GM18520 (cell line): ENCODE measurements around the gene KDF1.
"Not testable (repeated sequence)": the region's sequence is repeated elsewhere in the genome, so short reads cannot be mapped to it uniquely, and the experiment has no call there.

ENCODE experiments used
- ATAC-seq: cut with Tn5 transposase; IDR thresholded peaks from one replicate; pipeline ENCODE4 v1.9.1; 2021; ENCODE audit not compliant: unreplicated experiment

Gene KDF1

GRCh38 chr1:26994020-26994786, 33.9 kb upstream of the KDF1 start:
- no peak for ATAC-seq

DNA sequence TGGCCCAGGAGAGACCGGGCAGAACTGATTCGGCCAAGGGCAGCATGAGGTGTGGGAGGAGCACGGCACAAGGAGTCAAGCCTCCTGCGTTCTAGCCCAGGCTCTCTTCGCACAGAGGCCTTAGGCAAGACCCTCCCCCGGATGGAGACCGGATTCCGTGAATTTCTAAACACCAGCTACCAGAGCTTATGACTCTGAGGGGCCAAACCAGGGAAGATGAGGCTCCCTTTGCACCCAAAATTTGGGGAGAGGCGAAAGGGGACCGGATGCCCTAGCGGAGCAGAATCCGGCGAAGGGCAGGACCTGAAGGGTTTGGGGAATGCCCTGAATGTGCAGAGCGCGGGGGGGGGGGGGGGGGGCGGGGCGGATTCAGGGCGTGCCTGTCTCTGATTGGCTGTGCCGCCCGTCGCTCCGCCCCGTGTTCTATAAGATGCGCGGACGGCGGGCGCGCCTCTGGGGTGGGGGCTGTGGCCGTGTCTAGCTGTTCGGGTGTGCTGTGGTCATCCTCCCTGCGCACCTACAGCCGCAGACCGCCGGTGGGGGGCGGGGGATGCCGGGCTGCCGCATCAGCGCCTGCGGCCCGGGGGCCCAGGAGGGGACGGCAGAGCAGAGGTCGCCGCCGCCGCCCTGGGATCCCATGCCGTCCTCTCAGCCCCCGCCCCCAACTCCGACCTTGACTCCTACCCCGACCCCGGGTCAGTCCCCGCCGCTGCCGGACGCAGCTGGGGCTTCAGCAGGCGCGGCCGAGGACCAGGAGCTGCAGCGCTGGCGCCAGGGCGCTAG, 33.2 kb upstream of the KDF1 start, which contains the start of gene TRNP1:
Gene TRNP1 (plus strand): TSS at position 456 of the 783 bp plus-strand sequence. CDS start 95 bp downstream, at position 551.
- ATAC-seq: no peak

DNA sequence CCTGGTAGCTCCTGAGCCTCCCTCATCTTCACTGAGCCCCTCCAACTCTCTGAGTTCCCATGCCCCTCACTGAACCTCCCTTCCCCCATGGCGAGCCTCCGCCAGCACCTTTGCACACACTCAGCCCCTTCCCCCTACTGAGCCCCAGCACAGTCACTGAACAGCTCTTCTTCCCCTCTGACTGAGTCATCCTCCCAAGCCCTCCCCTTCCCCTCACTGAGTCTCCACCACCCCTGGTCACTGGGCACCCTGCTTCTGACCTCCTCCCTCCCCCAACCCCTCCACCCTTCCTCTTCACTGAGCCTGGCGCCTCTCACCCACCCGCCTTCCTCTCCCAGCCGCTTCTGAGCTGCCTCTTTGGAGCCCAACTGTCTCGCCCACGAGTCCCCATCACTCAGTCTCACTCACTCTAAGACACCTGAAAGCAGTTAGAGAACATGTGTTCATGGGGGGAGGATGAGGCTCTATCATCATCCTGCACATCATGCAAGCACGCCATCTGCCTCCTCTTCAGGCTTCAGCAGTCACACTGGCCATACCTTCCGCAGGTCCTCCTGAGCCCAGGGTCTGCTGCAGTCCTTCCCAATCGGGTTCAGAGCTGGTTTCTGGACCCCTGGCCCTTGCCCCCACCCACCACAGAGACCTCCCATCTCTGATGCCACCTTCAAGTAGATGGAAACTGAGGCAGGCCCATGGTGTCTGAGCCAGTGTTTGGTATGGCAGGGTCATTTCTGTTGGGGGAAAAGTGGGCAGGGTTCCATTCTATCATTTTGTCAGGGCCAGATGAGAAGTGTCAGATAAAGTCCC, 31.2 kb upstream of the KDF1 start:
- no peak for ATAC-seq

DNA sequence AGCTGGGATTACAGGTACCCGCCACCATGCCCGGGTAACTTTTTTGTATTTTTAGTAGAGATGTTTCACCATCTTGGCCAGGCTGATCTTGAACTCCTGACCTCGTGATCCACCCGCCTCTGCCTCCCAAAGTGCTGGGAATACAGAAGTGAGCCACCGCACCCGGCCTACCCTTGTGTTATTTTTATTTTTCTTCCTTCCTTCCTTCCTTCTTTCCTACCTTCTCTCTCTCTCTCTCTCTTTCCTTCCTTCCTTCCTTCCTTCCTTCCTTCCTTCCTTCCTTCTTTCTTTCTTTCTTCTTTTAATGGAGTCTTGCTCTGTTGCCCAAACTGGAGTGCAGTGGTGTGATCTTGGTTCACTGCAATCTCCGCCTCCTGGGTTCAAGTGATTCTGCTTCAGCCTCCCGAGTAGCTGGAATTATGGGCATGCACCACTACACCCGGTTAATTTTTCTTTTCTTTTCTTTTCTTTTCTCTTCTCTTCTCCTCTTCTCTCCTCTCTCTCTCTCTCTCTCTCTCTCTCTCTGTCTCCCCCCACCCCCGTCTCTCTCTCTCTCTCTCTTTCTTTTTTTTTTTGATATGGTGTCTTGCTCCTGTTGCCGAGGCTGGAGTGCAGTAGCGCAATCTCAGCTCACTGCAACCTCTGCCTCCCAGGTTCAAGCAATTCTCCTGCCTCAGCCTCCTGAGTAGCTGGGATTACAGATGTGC, 29.3 kb upstream of the KDF1 start:
- ATAC-seq: not testable (repeated sequence)

DNA sequence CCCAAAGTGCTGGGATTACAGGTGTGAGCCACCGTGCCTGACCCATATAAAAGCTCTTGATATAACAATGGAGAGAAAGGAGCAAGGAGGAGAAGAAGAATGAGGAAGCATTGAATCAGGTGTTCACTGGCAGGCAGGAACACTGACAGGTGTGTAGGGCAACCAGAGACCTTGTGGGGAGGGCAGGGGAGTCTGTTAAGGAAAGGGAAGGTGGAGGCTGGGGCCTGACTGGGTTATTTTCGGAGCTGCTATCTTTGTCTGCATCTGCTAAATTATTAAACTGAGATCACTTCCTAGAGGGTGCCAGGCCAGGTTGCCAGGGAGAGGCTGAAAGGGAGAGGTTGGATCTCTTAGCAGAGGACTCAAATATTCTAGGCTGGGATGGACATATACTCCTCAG, 26.4 kb upstream of the KDF1 start:
- ATAC-seq: no peak

DNA sequence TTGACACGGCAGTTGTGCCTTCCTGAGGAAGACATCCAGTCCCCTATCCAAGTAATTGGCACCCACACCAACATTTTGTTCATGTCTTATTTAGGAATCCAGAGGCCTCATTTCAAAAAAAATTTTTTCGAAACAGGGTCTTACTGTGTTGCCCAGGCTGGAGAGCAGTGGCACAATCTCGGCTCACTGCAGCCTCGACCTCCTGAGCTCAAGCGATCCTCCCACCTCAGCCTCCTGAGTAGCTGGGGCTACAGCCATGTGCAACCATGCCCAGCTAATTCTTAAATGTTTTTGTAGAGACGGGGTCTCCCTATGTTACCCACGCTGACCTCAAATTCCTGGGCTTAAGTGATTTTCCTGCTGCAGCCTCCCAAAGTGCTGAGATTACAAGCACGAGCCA, 24.0 kb upstream of the KDF1 start:
- ATAC-seq: no peak

DNA sequence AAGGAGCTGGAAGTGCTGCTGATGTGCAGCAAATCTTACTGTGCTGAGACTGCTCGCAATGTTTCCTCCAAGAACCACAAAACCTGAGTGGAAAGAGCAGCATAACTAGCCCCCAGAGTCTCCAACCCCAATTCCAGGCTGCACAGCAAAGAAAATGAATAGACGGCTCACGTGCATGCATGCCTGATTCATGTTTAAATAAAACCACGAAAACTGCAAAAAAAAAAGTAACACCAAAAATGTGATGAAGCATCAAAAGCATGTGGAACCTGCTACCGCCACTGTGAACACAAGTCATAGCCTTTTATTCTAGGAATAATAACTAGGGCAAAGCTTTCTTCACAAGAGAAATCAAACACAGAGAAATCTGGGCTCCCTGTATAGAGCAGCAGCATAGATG, 23.6 kb upstream of the KDF1 start:
- no peak for ATAC-seq

DNA sequence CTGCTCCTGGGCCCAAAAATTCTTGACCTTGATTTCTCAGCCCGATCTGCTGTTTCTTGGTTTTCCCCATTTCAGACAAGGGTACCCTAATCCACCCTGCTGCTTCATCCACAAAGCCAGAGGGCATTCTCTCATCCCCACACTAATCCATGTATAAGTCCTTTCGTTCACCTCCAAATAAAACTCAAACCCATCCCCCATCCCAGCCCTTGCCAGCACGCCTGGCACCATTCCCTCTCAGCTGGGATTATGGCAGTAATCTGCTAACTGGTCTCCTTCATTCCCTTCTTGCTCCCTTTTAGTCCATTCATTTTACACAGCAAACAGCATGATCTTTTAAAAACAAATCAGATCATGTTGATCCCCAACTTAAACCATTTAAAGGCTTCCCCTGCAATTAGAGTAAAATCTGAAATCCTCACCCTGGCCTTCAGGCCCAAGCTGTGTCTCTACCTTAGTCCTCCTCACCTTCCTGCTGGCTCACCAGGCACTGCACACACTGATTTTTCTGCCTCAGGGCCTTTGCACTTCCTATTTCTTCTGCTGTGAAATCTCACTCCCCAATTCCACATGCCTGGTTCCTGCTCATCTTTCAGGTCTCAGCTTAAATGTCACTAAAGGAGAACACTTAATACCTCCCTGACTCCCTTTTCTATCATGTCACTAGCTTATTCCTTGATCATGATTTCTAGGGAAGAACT, 21.0 kb upstream of the KDF1 start:
- no peak for ATAC-seq

GRCh38 chr1:26978901-26979300, 18.6 kb upstream of the KDF1 start:
- ATAC-seq: no peak

DNA sequence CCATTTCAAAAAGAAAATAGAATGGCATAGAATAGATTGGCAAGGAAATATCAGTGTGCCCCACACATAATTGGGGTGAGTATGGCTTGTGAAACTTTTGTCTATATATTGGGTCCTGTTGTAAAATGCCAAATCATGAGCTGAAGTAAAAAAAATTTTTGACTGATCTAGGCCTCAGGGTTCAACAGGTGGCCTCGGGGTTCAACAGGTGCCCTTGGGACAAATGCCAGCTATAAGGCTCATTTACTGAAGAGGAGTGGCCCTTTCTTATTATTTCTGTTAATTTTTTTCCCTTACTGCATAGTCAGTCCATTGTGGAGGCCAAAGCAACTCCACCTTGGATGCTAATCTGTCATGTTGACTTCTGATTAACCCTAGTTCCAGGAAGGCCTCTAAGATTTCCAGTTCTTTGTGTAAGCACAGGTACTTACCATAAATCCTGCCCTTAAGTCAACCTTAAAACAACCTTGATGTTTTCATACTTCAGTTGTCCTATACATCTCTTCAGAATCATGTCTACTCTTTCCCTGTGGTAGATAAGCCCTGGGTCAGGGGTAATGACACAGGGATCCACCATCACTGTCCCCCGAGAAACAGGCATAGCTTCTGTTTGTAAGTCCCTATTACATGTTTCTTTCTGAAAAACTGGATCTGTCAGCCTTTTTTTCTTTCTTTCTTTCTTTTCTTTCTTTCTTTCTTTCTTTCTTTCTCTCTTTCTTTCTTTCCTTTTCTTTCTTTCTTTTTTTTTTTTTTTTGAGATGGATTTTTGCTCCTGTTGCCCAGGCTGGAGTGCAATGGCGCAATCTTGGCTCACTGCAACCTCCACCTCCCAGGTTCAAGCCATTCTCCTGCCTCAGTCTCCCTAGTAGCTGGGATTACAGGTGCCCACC, 16.6 kb upstream of the KDF1 start:
- ATAC-seq: no peak

- ATAC-seq: no peak
Measured at GRCh38 chr1:26972821-26973220, 12.6 kb upstream of the KDF1 start.

DNA sequence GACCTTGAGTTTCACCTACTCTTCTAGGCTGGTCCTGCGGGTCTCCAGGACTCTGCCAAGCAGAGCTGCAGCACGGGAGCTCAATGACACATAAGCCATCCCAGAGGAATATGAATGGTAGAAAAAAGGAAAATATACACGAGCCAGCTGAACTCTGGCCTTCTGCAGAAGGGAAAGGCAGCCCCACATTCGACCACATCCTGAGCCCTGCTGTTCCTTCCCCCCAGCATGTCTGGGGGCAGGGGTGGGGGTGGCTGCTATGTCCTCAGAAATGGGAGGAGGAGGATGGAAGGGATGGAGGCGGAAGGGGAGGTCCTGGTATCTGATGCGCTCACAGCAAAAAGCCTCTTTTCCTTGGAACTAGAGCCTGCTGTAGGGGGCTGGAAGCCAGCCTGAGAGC, 12.1 kb upstream of the KDF1 start:
- ATAC-seq: no peak

GRCh38 chr1:26971590-26971989, 11.3 kb upstream of the KDF1 start:
- no peak for ATAC-seq

DNA sequence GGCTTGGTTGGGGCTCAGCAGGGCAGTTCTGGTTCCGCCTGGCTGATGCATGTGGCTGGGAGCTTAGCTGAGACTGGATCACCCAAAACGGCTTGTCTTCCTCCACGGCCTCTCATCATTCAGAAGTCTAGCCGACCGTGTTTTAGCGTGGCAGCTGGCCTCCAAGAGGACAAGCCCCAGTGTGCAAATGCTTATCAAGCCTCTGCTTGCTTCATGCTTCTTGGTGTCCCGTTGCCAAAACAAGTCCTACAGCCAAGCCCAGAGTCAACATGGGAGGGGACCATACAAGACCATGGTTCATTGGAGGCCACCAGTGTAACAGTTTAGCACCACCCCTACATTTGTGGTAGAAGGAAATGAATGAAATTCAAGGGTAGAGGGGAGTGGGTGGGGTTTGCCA, 10.5 kb upstream of the KDF1 start:
- no peak for ATAC-seq

DNA sequence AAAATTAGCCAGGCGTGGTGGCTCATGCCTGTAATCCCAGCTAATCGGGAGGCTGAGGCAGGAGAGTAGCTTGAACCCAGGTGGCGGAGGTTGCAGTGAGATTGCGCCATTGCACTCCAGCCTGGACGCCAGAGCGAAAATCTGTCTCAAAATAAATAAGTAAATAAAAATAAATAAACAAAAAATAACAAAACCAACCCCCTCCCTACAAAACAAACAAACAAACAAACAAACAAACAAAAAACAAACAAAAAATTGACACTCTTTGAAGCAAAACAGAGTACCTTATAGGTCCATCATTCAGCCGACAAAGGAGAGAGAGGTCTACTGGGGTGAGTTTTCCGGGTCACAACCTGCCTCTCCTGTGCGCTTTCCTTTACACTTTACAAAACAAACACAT, 5.4 kb upstream of the KDF1 start:
- ATAC-seq: no peak

DNA sequence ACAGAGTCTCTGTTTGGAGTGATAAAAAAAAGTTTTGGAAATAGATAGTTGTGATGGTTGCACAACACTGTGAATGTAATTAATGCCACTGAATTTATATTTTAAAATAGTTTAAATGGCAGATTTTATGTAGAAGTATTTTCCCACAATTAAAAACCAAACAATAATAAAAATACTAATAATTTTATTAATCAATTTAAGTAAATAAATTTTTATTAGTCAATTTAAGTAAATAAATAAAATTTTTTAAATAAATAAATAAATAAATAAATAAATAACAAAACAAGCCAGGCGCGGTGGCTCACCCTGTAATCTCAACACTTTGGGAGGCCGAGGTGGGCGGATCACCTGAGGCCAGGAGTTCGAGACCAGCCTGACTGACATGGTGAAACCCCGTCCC, 4.9 kb upstream of the KDF1 start:
- no peak for ATAC-seq

DNA sequence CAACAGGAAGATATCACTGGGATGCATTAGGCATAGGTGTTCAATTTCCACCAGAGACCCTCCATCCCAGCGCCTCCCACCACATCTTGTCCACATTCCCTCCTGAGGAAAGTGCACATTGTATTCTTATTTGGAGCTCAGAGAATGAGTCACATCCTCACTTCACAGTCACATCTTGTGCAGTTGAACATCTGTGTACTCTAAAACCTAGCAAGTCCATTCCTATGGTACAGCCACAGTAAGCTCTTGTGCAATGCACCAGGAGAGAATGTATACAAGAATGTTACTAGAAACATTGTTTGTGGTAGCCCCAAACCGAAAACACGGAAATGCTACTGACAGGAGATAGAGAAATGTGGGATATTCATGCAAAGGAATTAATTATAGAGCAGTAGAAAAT, 1.6 kb upstream of the KDF1 start:
- ATAC-seq: no peak

- no peak for ATAC-seq
Measured at GRCh38 chr1:26960625-26960966, 328 bp upstream of the KDF1 start.

- no peak for ATAC-seq
Measured at GRCh38 chr1:26959270-26959669, 998 bp downstream of the KDF1 start.
